Endothelial cell of umbilical vein (primary cell): ENCODE results near the gene NFIC. TPM values are rescaled to one million over a fixed set of nuclear protein-coding genes. Genes with fewer than 3 reads are reported as not detected.

Experiments
- BruUV-seq: library from RNA; stranded (reverse); fragments of 400-500 nt; replicated peaks from 2 replicates; lab custom pipeline; 2021; lab: Mats Ljungman, UMichigan
- CTCF ChIA-PET: fragments of 300-600, 350-600 bp; sonication (Branson Sonifier 250); formaldehyde crosslinking; loops from one replicate; lab custom pipeline; 2021; ENCODE audit warnings: antibody characterized with exemption, inconsistent platforms; lab: Charles Lee
- POLR2A ChIA-PET: fragments of 300-600, 350-600 bp; sonication (Branson Sonifier 250); formaldehyde crosslinking; loops from one replicate; lab custom pipeline; 2021; ENCODE audit warnings: antibody characterized with exemption, inconsistent platforms; lab: Charles Lee
- DNase-seq: peaks from one replicate; pipeline ENCODE4 v3.0.0-alpha.2; 2011; ENCODE audit warnings: low read depth, low spot score
- FAIRE-seq: peaks from 2 replicates; lab custom pipeline; 2011; peaks lifted over from hg19 to GRCh38; lab: Jason Lieb, UNC
- H2AFZ ChIP-seq: 2 replicates; pipeline ENCODE4 v1.6.0; 2012; ENCODE audit warnings: low read depth, low read length, control low read depth, inconsistent platforms
- H3K27ac ChIP-seq: 2 replicates; pipeline ENCODE4 v1.5.1; 2011; ENCODE audit warnings: low read depth, mild to moderate bottlenecking, control low read depth, low read length, moderate library complexity; ENCODE audit not compliant: insufficient read depth
- H3K27me3 ChIP-seq, 2 experiments: 2 replicates each; pipeline versions ENCODE4 v1.6.0 to v1.6.1; 2011; ENCODE audit warnings: low read length in 2 of 2, mixed read lengths in 1 of 2; ENCODE audit not compliant: control insufficient read depth in 2 of 2, insufficient read depth in 2 of 2
- H3K36me3 ChIP-seq, 2 experiments: 2 replicates in 1 of 2; 3 replicates in 1 of 2; pipeline ENCODE4 v1.5.1; 2011; ENCODE audit warnings: low read length in 2 of 2, mild to moderate bottlenecking in 1 of 2, moderate library complexity in 1 of 2; ENCODE audit not compliant: control insufficient read depth in 2 of 2, insufficient read depth in 2 of 2; ENCODE audit errors: extremely low read depth in 1 of 2
- H3K4me1 ChIP-seq: 3 replicates; pipeline ENCODE4 v1.5.1; 2011; ENCODE audit warnings: mild to moderate bottlenecking, low read length; ENCODE audit not compliant: control insufficient read depth, insufficient read depth; ENCODE audit errors: extremely low read depth
- H3K4me2 ChIP-seq: 2 replicates; pipeline ENCODE4 v1.6.1; 2011; ENCODE audit warnings: low read length, control low read depth, mixed read lengths; ENCODE audit not compliant: insufficient read depth
- H3K4me3 ChIP-seq, 3 experiments: fragments of 200-600 bp in 1 of 3; sonication (generic), shearing (Covaris generic) in 1 of 3; replicated peaks in 1 of 3; 2 replicates each; pipeline ENCODE4 v1.5.1; 2011 to 2016; ENCODE audit warnings: control low read depth in 3 of 3, low read length in 3 of 3, mild to moderate bottlenecking in 2 of 3, inconsistent platforms in 1 of 3, low read depth in 1 of 3, moderate library complexity in 1 of 3; ENCODE audit not compliant: insufficient read depth in 1 of 3
- H3K79me2 ChIP-seq: 2 replicates; pipeline ENCODE4 v1.6.0; 2012; ENCODE audit warnings: low read length, inconsistent platforms; ENCODE audit not compliant: control insufficient read depth, insufficient read depth
- H3K9ac ChIP-seq: replicated peaks from 2 replicates; pipeline ENCODE3; 2011; ENCODE audit warnings: low read length, control low read depth; ENCODE audit not compliant: insufficient read depth; ENCODE audit errors: extremely low read depth
- H3K9me1 ChIP-seq: replicated peaks from 3 replicates; pipeline ENCODE4 v1.6.0; 2011; ENCODE audit warnings: mild to moderate bottlenecking, low read length; ENCODE audit not compliant: control insufficient read depth, insufficient read depth; ENCODE audit errors: extremely low read depth
- H3K9me3 ChIP-seq: replicated peaks from 2 replicates; pipeline ENCODE4 v1.5.1; 2012; ENCODE audit warnings: low read length, inconsistent platforms; ENCODE audit not compliant: control insufficient read depth, insufficient read depth
- H4K20me1 ChIP-seq: replicated peaks from 2 replicates; pipeline ENCODE3; 2011; ENCODE audit warnings: mild to moderate bottlenecking, low read length; ENCODE audit not compliant: control insufficient read depth, insufficient read depth; ENCODE audit errors: extremely low read depth
- EZH2 ChIP-seq: IDR thresholded peaks from 2 replicates; pipeline ENCODE4 v1.6.1; 2012; ENCODE audit warnings: borderline replicate concordance, low read depth, mild to moderate bottlenecking, moderate library complexity, low read length, inconsistent platforms; ENCODE audit not compliant: severe bottlenecking
- FOS ChIP-seq: IDR thresholded peaks from 2 replicates; pipeline ENCODE4 v1.6.1; 2011; ENCODE audit warnings: mild to moderate bottlenecking, low read length, moderate library complexity, borderline replicate concordance; ENCODE audit not compliant: insufficient read depth
- GATA2 ChIP-seq: IDR thresholded peaks from 2 replicates; pipeline ENCODE4 v1.7.0; 2011; ENCODE audit warnings: low read depth, mild to moderate bottlenecking, moderate library complexity, mixed read lengths, low read length; ENCODE audit not compliant: insufficient read length, insufficient read depth
- JUN ChIP-seq: IDR thresholded peaks from 2 replicates; pipeline ENCODE4 v1.6.1; 2011; ENCODE audit warnings: borderline replicate concordance, low read depth; ENCODE audit not compliant: insufficient read length, insufficient read depth
- MYC ChIP-seq: IDR thresholded peaks from one replicate; pipeline ENCODE4 v1.6.1; 2011; ENCODE audit warnings: mild to moderate bottlenecking, low read depth, low read length
- POLR2A ChIP-seq: IDR thresholded peaks from 2 replicates; pipeline ENCODE4 v1.6.1; 2012; ENCODE audit warnings: low read depth, mild to moderate bottlenecking, control low read depth, low read length
- POLR2AphosphoS5 ChIP-seq: IDR thresholded peaks from 2 replicates; pipeline ENCODE4 v1.6.1; 2012; ENCODE audit warnings: low read depth, mild to moderate bottlenecking, control low read depth, low read length, moderate library complexity; ENCODE audit not compliant: insufficient read depth
- dilution Hi-C: fragments of 300-500 bp; cut with MboI; formaldehyde crosslinking; loops from one replicate; pipeline ENCODE4 v1.15.0; 2019; ENCODE audit warnings: low sequenced_read_pairs; ENCODE audit not compliant: extremely low pct_ligation_motif_present
- intact Hi-C: fragments of 100-400 bp; cut with micrococcal nuclease; formaldehyde crosslinking; loops from one replicate; pipeline ENCODE4 v1.10.0; 2022
- polyA plus RNA-seq, 4 experiments: library from polyadenylated mRNA; depleted of rRNA in 3 of 4; stranded (reverse) in 3 of 4; unstranded in 1 of 4; fragments of >200 nt; gene quantifications; 2 replicates each; pipeline versions ENCODE4 v1.2.1 to v1.2.3, GENCODE V29; 2011 to 2012; ENCODE audit warnings: missing spikeins in 1 of 4
- total RNA-seq: library from RNA; stranded (reverse); gene quantifications from 2 replicates; pipeline ENCODE4 v1.2.3, GENCODE V29; 2021
- TF ChIP-seq, protein P1 (sequence below), 2 donors: IDR thresholded peaks; 1 replicate in 1 of 2; 2 replicates in 1 of 2; pipeline ENCODE4 v1.5.1; 2011; ENCODE audit warnings: low read length in 2 of 2, mild to moderate bottlenecking in 2 of 2, moderate library complexity in 2 of 2, control low read depth in 1 of 2, inconsistent platforms in 1 of 2, low read depth in 1 of 2; ENCODE audit not compliant: insufficient read depth in 1 of 2; ENCODE audit errors: extremely low read depth in 1 of 2
- TF ChIP-seq, protein P2 (sequence below): IDR thresholded peaks from 2 replicates; pipeline ENCODE4 v1.6.1; 2011; ENCODE audit not compliant: insufficient read depth, insufficient read length

Gene NFIC
- total and polyA plus RNA-seq, 2 donors (not counting 3 experiments of a cell fraction or from before 2014, with no cell fraction given): 11.4 to 133 TPM

- ChIA-PET POLR2A (interaction anchor here (0.5 kb wide), 1 partner anchor 9 kb away, joined by 4 read pairs; no protein-coding TSS in a partner anchor), CTCF (interaction anchor here (0.9 to 1.6 kb wide), 3 partner anchors 14 to 68 kb away, joined by 3 to 9 read pairs (median 3); no protein-coding TSS in a partner anchor)
- BruUV-seq: no TSS peak
These were observed 4.8 kb upstream of the NFIC start for GRCh38 chr19:3361384-3362216.

More at GRCh38 chr19:3361384-3362216, 4.8 kb upstream of the NFIC start:
- FAIRE-seq: no peak
- peaks cover 17% of the 10 kb centered on the region for H3K4me1 ChIP-seq
- DNase-seq: no peak
- H3K27ac ChIP-seq: no peak overlapping the region
- H4K20me1 ChIP-seq: no peaks in the 10 kb centered on the region
- no peaks in the 10 kb centered on the region for H3K9me1 ChIP-seq
- no peak for TF ChIP-seq EZH2
- TF ChIP-seq MYC: no peak
- TF ChIP-seq, protein P1, sequence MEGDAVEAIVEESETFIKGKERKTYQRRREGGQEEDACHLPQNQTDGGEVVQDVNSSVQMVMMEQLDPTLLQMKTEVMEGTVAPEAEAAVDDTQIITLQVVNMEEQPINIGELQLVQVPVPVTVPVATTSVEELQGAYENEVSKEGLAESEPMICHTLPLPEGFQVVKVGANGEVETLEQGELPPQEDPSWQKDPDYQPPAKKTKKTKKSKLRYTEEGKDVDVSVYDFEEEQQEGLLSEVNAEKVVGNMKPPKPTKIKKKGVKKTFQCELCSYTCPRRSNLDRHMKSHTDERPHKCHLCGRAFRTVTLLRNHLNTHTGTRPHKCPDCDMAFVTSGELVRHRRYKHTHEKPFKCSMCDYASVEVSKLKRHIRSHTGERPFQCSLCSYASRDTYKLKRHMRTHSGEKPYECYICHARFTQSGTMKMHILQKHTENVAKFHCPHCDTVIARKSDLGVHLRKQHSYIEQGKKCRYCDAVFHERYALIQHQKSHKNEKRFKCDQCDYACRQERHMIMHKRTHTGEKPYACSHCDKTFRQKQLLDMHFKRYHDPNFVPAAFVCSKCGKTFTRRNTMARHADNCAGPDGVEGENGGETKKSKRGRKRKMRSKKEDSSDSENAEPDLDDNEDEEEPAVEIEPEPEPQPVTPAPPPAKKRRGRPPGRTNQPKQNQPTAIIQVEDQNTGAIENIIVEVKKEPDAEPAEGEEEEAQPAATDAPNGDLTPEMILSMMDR (IDR thresholded peaks at IDR 0.05; ENCODE audit: extremely low read depth in 1 of 2, insufficient read depth in 1 of 2, low read depth in 1 of 2, low read length in 2 of 2): no peak
- no peak for TF ChIP-seq GATA2
- TF ChIP-seq POLR2A: no peak
- no peak for TF ChIP-seq POLR2AphosphoS5
- TF ChIP-seq, protein P2, sequence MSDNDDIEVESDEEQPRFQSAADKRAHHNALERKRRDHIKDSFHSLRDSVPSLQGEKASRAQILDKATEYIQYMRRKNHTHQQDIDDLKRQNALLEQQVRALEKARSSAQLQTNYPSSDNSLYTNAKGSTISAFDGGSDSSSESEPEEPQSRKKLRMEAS: no peak
- TF ChIP-seq JUN: no peak
- no peak for TF ChIP-seq FOS
- no peaks in the 10 kb centered on the region for H3K27me3 ChIP-seq
- H3K4me2 ChIP-seq: no peak overlapping the region
- intact Hi-C loops: loop anchor here (2.0 kb wide), 1 partner anchor 67 kb away; no protein-coding TSS in a partner anchor
- H3K4me3 ChIP-seq: peak overlapping the region in 1 of 3 experiments; percentile 94
- H3K79me2 ChIP-seq: peaks cover 28% of the 10 kb centered on the region
- H2AFZ ChIP-seq: no peak overlapping the region
- H3K36me3 ChIP-seq: no peaks in the 10 kb centered on the region
- no peaks in the 10 kb centered on the region for H3K9me3 ChIP-seq
- dilution Hi-C loops: no loop called here
- no peak overlapping the region for H3K9ac ChIP-seq
